Renal cortex interstitium (tissue), 11 donors: ENCODE results near the gene SLC25A33. TPM values are rescaled to one million over a fixed set of nuclear protein-coding genes. Genes with fewer than 3 reads are reported as not detected.
A peak's percentile ranks its signal among the peaks of the same experiment; 100 is the strongest.
"Not testable (repeated sequence)": the region's sequence is repeated elsewhere in the genome, so short reads cannot be mapped to it uniquely, and the experiment has no call there.

Experiments
- DNase-seq, 11 donors: peaks; one replicate each; pipeline ENCODE4 v3.0.0-alpha.2; 2013; ENCODE audit warnings: low read depth in 9 of 11, low spot score in 4 of 11; ENCODE audit errors: extremely low read depth in 1 of 11
- polyA plus RNA-seq, 3 donors: library from polyadenylated mRNA; unstranded; fragments of 120-200 nt; gene quantifications; one replicate each; pipeline ENCODE4 v1.2.1, GENCODE V29; 2013; ENCODE audit not compliant: insufficient read length in 3 of 3

Gene SLC25A33
- polyA plus RNA-seq, 3 donors = 4.1 to 4.9 (median 4.2) TPM

- DNase-seq = no peak
Measured at GRCh38 chr1:9569267-9569666, 30.0 kb downstream of the SLC25A33 start.

- DNase-seq = not testable (repeated sequence)
Measured at GRCh38 chr1:9570886-9571529, 31.7 kb downstream of the SLC25A33 start.

- DNase-seq = no peak
Measured at GRCh38 chr1:9573723-9574122, 34.5 kb downstream of the SLC25A33 start.

GRCh38 chr1:9575486-9575885 lies 36.2 kb downstream of the SLC25A33 start:
- DNase-seq = no peak

- DNase-seq = no peak
Measured at GRCh38 chr1:9576903-9577302, 37.6 kb downstream of the SLC25A33 start.

GRCh38 chr1:9577423-9577822 lies 38.2 kb downstream of the SLC25A33 start:
- no peak for DNase-seq

GRCh38 chr1:9580942-9581341 lies 41.7 kb downstream of the SLC25A33 start:
- no peak for DNase-seq

- DNase-seq = no peak
Measured at GRCh38 chr1:9586147-9586766, 47.0 kb downstream of the SLC25A33 start.

- DNase-seq = peak; percentile 74 to 93 (median 87)
Measured at GRCh38 chr1:9588551-9589143, 49.4 kb downstream of the SLC25A33 start, which contains the start of gene TMEM201. TMEM201 (plus strand) TSS chr1:9588911; CDS start chr1:9588931, 20 bp downstream.

GRCh38 chr1:9589144-9589718 lies 50.0 kb downstream of the SLC25A33 start:
- peak in 2 of 11 donors; percentile 9 to 39 for DNase-seq

GRCh38 chr1:9589719-9590157 lies 50.5 kb downstream of the SLC25A33 start:
- no peak for DNase-seq

- no peak for DNase-seq
Measured at GRCh38 chr1:9590201-9590600, 50.9 kb downstream of the SLC25A33 start.

- no peak for DNase-seq
Measured at GRCh38 chr1:9590945-9591668, 51.8 kb downstream of the SLC25A33 start.

GRCh38 chr1:9591669-9592509 lies 52.6 kb downstream of the SLC25A33 start:
- DNase-seq = no peak

- no peak for DNase-seq
Measured at GRCh38 chr1:9592510-9593075, 53.3 kb downstream of the SLC25A33 start.

GRCh38 chr1:9593147-9593491 lies 53.9 kb downstream of the SLC25A33 start:
- no peak for DNase-seq

- peak; percentile 59 to 90 (median 83) for DNase-seq
Measured at GRCh38 chr1:9593492-9594465, 54.5 kb downstream of the SLC25A33 start.
